Endothelial cell (in vitro differentiated cells): ENCODE data around the gene RASSF8. TPM values are rescaled to one million over a fixed set of nuclear protein-coding genes. Genes with fewer than 3 reads are reported as not detected.
A peak's percentile ranks its signal among the peaks of the same experiment; 100 is the strongest.

Source experiments
- DNase-seq: peaks from one replicate; pipeline ENCODE4 v3.0.0; 2021; ENCODE audit warnings: low spot score
- H3K27ac Mint-ChIP-seq: one replicate; pipeline ENCODE4 v1.8.0; 2021; ENCODE audit warnings: mixed read lengths, inconsistent platforms; ENCODE audit not compliant: unreplicated experiment
- H3K27me3 Mint-ChIP-seq: one replicate; pipeline ENCODE4 v1.8.0; 2021; ENCODE audit warnings: mild to moderate bottlenecking, moderate library complexity, mixed read lengths, inconsistent platforms; ENCODE audit not compliant: unreplicated experiment
- H3K36me3 Mint-ChIP-seq: one replicate; pipeline ENCODE4 v1.8.0; 2021; ENCODE audit warnings: mild to moderate bottlenecking, low read depth, mixed read lengths, inconsistent platforms; ENCODE audit not compliant: unreplicated experiment
- H3K4me1 Mint-ChIP-seq: one replicate; pipeline ENCODE4 v1.8.0; 2021; ENCODE audit warnings: mild to moderate bottlenecking, mixed read lengths, inconsistent platforms; ENCODE audit not compliant: unreplicated experiment
- H3K4me3 Mint-ChIP-seq: one replicate; pipeline ENCODE4 v1.8.0; 2021; ENCODE audit warnings: mild to moderate bottlenecking, mixed read lengths, inconsistent platforms; ENCODE audit not compliant: unreplicated experiment
- H3K9me3 Mint-ChIP-seq: one replicate; pipeline ENCODE4 v1.8.0; 2021; ENCODE audit warnings: mixed read lengths, inconsistent platforms; ENCODE audit not compliant: unreplicated experiment
- total RNA-seq: library from RNA; stranded (reverse); fragmentation: NEBNext Ultra II Directional; extraction: Animal tissue kit (Norgen Biotek cat#: 25700); gene quantifications from one replicate; pipeline ENCODE4 v1.2.1, GENCODE V29; 2021; ENCODE audit not compliant: unreplicated experiment
- TF ChIP-seq, protein P1 (sequence below): fragments of 200-600 bp; sonication (generic); IDR thresholded peaks from one replicate; pipeline ENCODE4 v1.5.0; 2021; ENCODE audit warnings: antibody characterized with exemption; ENCODE audit not compliant: unreplicated experiment

The RASSF8 gene
- total RNA-seq, 1 donor from 2014 or later, result 87.2 TPM

DNA sequence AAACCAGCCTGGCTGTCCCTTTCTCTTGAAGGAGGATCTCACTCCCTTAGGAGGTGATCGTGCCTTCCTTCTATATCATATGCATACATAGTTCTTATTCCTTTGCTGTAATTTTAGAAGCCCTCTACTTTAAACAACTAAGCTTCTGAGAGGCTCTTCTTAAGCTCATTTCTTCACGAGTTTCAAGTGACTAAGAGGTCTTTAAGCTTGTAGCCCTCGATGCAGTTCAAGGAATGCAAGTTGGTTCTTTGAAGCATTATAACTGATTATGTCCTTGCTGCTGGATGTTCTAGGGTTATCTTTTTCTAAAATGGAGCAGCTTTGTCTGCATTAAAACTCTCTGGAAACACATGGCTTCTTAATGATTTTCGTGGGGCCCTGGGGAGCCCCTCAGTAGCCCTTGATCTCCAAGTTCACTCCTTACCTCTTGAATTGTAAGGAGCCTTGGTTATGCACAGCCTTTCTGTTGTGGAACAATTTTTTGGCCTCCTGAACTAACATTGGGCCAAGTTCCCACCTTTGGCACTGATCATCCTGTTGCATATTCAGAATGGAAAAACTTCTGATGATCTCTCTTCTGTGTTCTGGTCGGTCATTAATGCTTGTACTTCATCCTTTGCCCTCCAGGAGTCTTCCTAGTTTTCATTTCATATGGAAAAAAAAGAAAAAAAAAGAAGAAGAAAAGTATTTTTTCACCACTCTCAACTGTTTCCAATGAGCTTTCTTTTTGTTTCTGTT, 12.6 kb downstream of the RASSF8 start:
- peaks cover 36% of the 10 kb centered on the region for H3K4me1 Mint-ChIP-seq
- no peaks in the 10 kb centered on the region for H3K9me3 Mint-ChIP-seq
- H3K4me3 Mint-ChIP-seq, result no peak overlapping the region
- DNase-seq, result no peak
- TF ChIP-seq, protein P1, sequence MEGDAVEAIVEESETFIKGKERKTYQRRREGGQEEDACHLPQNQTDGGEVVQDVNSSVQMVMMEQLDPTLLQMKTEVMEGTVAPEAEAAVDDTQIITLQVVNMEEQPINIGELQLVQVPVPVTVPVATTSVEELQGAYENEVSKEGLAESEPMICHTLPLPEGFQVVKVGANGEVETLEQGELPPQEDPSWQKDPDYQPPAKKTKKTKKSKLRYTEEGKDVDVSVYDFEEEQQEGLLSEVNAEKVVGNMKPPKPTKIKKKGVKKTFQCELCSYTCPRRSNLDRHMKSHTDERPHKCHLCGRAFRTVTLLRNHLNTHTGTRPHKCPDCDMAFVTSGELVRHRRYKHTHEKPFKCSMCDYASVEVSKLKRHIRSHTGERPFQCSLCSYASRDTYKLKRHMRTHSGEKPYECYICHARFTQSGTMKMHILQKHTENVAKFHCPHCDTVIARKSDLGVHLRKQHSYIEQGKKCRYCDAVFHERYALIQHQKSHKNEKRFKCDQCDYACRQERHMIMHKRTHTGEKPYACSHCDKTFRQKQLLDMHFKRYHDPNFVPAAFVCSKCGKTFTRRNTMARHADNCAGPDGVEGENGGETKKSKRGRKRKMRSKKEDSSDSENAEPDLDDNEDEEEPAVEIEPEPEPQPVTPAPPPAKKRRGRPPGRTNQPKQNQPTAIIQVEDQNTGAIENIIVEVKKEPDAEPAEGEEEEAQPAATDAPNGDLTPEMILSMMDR, result peak; percentile 44
- peaks cover 3% of the 10 kb centered on the region for H3K27me3 Mint-ChIP-seq
- H3K36me3 Mint-ChIP-seq, result no peaks in the 10 kb centered on the region
- no peak overlapping the region for H3K27ac Mint-ChIP-seq

DNA sequence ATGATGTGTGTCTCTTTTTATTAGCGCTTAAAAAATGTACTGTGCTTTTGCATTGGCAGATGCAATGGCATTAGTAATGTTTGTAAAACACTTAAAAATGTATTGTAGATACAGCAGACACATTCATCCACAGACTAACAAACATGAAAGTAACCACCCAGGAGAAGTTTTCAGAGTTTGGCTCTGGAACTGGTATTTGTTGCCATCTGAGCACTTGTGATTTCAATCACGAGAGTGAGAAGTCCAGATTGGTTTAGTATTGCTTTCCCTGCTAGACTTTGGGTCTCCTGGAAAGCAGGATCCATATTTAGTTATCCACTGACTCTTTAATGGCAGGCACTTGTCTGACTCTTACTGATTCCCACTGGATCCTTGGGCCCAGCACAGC, 13.2 kb downstream of the RASSF8 start:
- DNase-seq, result no peak
- H3K9me3 Mint-ChIP-seq, result no peaks in the 10 kb centered on the region
- H3K4me3 Mint-ChIP-seq, result no peak overlapping the region
- H3K27ac Mint-ChIP-seq, result no peak overlapping the region
- TF ChIP-seq, protein P1, result no peak
- no peaks in the 10 kb centered on the region for H3K36me3 Mint-ChIP-seq
- H3K4me1 Mint-ChIP-seq, result peaks cover 36% of the 10 kb centered on the region
- peaks cover 3% of the 10 kb centered on the region for H3K27me3 Mint-ChIP-seq

DNA sequence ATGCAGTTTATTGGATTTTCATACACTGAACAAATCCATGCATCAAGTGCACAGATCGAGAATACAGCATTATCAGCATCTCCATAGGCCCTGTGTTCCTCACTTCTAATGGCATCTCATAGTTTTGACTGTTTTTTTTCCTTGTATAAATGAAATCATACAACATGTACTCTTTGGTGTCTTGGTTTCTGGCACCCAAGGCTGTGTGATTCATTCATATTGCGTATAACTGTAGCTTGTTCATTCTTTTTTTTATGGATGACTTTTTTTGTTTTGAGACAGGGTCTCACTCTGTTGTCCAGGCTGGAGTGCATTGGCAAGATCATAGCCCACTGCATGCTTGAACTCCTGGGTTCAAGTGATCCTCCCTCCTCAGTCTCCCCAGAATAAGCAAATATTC, 14.3 kb downstream of the RASSF8 start:
- H3K27ac Mint-ChIP-seq, result no peak overlapping the region
- DNase-seq, result no peak
- H3K4me3 Mint-ChIP-seq, result no peak overlapping the region
- TF ChIP-seq, protein P1, result no peak
- peaks cover 3% of the 10 kb centered on the region for H3K27me3 Mint-ChIP-seq
- H3K4me1 Mint-ChIP-seq, result peaks cover 33% of the 10 kb centered on the region
- no peaks in the 10 kb centered on the region for H3K9me3 Mint-ChIP-seq
- no peaks in the 10 kb centered on the region for H3K36me3 Mint-ChIP-seq

DNA sequence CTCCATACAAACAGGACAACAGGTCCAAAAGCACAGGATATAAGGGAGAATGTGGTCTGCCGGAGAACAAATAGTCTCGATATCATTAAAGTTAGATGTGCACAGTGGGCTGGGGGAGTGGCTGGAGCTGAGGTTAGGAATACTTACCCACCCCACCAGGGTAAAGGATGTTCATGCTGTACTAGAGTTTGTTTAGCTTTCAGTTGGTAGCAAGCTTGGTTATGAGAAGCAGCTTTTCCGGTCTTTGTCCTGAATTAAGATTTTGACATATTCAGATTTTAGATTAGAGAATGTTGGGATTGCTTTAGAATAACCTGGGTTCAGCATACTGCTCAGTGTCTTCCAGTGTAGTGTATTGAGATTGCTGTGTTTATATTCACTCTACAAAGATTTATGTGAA, 16.7 kb downstream of the RASSF8 start:
- no peak for DNase-seq
- Mint-ChIP-seq H3K4me3 (no peak overlapping the region), H3K9me3 (no peaks in the 10 kb centered on the region), H3K27ac (no peak overlapping the region), H3K36me3 (no peaks in the 10 kb centered on the region), H3K27me3 (no peaks in the 10 kb centered on the region), H3K4me1 (peaks cover 20% of the 10 kb centered on the region)
- TF ChIP-seq, protein P1, result no peak

DNA sequence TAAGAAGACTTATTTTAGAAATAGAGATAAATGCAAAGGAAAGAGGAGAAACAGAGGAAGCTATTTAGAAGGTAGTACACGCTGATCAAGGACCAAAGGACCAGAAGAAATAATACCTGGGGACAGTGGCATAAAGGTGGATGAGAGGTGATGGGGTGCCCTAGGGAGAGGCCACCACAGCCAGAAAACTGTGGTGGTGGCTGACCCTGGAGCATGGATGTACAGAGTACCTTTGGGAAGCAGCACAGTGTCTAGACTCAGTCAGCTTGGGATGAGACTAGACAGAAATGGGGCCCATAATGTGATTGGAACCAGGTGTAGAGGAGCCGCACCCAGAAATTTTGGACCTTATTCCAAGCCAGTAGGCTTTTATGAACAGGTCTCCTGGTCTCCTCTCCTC, 17.2 kb downstream of the RASSF8 start:
- H3K27me3 Mint-ChIP-seq, result no peaks in the 10 kb centered on the region
- no peak for DNase-seq
- peaks cover 16% of the 10 kb centered on the region for H3K4me1 Mint-ChIP-seq
- H3K4me3 Mint-ChIP-seq, result no peak overlapping the region
- no peaks in the 10 kb centered on the region for H3K36me3 Mint-ChIP-seq
- TF ChIP-seq, protein P1, result no peak
- no peaks in the 10 kb centered on the region for H3K9me3 Mint-ChIP-seq
- H3K27ac Mint-ChIP-seq, result no peak overlapping the region
